ENCODE measurements around the gene NCOA6.

DNA sequence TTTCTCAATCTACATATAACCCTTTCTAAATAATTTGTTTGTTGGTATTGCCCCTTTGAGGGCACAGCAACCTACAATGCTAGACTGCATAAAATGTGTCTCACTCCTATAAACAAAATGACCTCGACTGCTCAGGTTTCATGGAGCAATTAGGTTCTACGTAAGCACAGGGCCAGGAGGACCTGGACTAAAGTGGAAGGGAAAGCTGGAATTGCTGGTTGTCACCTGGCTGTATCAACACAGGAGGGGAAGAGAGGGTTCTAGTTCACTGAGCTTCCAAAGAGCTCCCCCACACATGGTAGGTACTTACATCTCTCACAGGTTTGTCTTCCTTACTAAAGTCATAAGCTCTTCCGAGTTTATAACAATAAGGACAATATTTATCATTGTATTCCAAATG lies 51.0 kb downstream of the NCOA6 start:
- TF ChIP-seq, protein P1, sequence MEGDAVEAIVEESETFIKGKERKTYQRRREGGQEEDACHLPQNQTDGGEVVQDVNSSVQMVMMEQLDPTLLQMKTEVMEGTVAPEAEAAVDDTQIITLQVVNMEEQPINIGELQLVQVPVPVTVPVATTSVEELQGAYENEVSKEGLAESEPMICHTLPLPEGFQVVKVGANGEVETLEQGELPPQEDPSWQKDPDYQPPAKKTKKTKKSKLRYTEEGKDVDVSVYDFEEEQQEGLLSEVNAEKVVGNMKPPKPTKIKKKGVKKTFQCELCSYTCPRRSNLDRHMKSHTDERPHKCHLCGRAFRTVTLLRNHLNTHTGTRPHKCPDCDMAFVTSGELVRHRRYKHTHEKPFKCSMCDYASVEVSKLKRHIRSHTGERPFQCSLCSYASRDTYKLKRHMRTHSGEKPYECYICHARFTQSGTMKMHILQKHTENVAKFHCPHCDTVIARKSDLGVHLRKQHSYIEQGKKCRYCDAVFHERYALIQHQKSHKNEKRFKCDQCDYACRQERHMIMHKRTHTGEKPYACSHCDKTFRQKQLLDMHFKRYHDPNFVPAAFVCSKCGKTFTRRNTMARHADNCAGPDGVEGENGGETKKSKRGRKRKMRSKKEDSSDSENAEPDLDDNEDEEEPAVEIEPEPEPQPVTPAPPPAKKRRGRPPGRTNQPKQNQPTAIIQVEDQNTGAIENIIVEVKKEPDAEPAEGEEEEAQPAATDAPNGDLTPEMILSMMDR (IDR thresholded peaks at IDR 0.05; ENCODE audit: low read depth, low read length, poor library complexity, severe bottlenecking), result no peak
- no peak for TF ChIP-seq EZH2phosphoT487 (IDR thresholded peaks at IDR 0.05; ENCODE audit: borderline replicate concordance, low read length)

All from DOHH2 (cell line).